ENCODE data around the gene STAB1.

The STAB1 gene

DNA sequence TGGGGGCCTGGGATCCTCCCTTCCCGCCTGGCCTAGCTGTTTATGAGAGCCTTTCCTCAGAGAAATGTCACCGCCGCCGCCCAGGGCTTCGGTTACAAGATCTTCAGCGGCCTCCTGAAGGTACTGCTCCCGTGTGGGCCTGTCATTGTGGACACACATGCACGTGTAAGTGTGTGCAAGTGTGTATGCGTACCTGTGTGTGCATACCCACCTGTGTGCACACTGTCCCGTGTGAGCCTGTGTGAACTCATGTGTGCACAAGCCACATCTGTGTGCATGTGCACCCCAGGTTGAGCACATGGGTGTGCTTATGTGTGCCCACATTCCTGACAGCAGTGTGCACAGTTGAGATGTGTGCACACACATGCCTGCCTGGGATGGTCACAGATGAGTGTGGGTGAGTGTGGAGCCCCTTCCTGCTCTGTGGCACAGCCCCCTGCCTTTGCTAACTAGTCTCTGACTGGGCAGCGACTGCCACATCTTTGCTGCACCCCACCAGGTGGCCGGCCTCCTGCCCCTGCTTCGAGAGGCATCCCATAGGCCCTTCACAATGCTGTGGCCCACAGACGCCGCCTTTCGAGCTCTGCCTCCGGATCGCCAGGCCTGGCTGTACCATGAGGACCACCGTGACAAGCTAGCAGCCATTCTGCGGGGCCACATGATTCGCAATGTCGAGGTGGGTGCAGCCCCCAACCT is 24.5 kb downstream of the STAB1 start:
- Histone ChIP-seq H3K27me3 (ENCODE audit: control insufficient read depth, low read length) (no peaks in the 10 kb centered on the region), H3K79me2 (ENCODE audit: control insufficient read depth, low read length) (no peaks in the 10 kb centered on the region), H4K20me1 (ENCODE audit: control insufficient read depth, insufficient read depth, low read depth, low read length) (no peaks in the 10 kb centered on the region), H3K27ac (ENCODE audit: low read depth, low read length) (no peak overlapping the region), H3K36me3 (ENCODE audit: control insufficient read depth, low read length) (peaks cover 4% of the 10 kb centered on the region), H3K4me2 (ENCODE audit: low read length) (no peak overlapping the region), H3K9me3 (ENCODE audit: control insufficient read depth, insufficient read depth, low read length) (no peaks in the 10 kb centered on the region), H3K4me1 (ENCODE audit: control insufficient read depth, low read length) (no peaks in the 10 kb centered on the region), H3K4me3 (ENCODE audit: low read length) (no peak overlapping the region), H3K9me2 (replicated peaks; ENCODE audit: control insufficient read depth, low read length) (no peaks in the 10 kb centered on the region), H3F3A (ENCODE audit: control insufficient read depth, insufficient read depth) (no peaks in the 10 kb centered on the region)
- TF ChIP-seq EZH2phosphoT487 (IDR thresholded peaks at IDR 0.05; ENCODE audit: borderline replicate concordance, low read length), result no peak
- TF ChIP-seq, protein P1, sequence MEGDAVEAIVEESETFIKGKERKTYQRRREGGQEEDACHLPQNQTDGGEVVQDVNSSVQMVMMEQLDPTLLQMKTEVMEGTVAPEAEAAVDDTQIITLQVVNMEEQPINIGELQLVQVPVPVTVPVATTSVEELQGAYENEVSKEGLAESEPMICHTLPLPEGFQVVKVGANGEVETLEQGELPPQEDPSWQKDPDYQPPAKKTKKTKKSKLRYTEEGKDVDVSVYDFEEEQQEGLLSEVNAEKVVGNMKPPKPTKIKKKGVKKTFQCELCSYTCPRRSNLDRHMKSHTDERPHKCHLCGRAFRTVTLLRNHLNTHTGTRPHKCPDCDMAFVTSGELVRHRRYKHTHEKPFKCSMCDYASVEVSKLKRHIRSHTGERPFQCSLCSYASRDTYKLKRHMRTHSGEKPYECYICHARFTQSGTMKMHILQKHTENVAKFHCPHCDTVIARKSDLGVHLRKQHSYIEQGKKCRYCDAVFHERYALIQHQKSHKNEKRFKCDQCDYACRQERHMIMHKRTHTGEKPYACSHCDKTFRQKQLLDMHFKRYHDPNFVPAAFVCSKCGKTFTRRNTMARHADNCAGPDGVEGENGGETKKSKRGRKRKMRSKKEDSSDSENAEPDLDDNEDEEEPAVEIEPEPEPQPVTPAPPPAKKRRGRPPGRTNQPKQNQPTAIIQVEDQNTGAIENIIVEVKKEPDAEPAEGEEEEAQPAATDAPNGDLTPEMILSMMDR (IDR thresholded peaks at IDR 0.05; ENCODE audit: low read depth, low read length, poor library complexity, severe bottlenecking), result no peak

- Histone ChIP-seq H3K4me2 (ENCODE audit: low read length) (no peak overlapping the region), H3F3A (ENCODE audit: control insufficient read depth, insufficient read depth) (no peaks in the 10 kb centered on the region), H3K9me2 (replicated peaks; ENCODE audit: control insufficient read depth, low read length) (no peaks in the 10 kb centered on the region), H3K9me3 (ENCODE audit: control insufficient read depth, insufficient read depth, low read length) (no peaks in the 10 kb centered on the region), H3K4me1 (ENCODE audit: control insufficient read depth, low read length) (no peaks in the 10 kb centered on the region), H3K79me2 (ENCODE audit: control insufficient read depth, low read length) (no peaks in the 10 kb centered on the region), H3K27ac (ENCODE audit: low read depth, low read length) (no peak overlapping the region), H3K36me3 (ENCODE audit: control insufficient read depth, low read length) (peaks cover 8% of the 10 kb centered on the region), H3K27me3 (ENCODE audit: control insufficient read depth, low read length) (no peaks in the 10 kb centered on the region), H3K4me3 (ENCODE audit: low read length) (no peak overlapping the region), H4K20me1 (ENCODE audit: control insufficient read depth, insufficient read depth, low read depth, low read length) (no peaks in the 10 kb centered on the region)
- TF ChIP-seq, protein P1 (IDR thresholded peaks at IDR 0.05; ENCODE audit: low read depth, low read length, poor library complexity, severe bottlenecking), result no peak
- no peak for TF ChIP-seq EZH2phosphoT487 (IDR thresholded peaks at IDR 0.05; ENCODE audit: borderline replicate concordance, low read length)
Measured at GRCh38 chr3:52520141-52520667, 25.1 kb downstream of the STAB1 start.

- Histone ChIP-seq H3K4me2 (ENCODE audit: low read length) (no peak overlapping the region), H3K9me3 (ENCODE audit: control insufficient read depth, insufficient read depth, low read length) (no peaks in the 10 kb centered on the region), H3K4me3 (ENCODE audit: low read length) (no peak overlapping the region), H3K4me1 (ENCODE audit: control insufficient read depth, low read length) (no peaks in the 10 kb centered on the region), H3K27ac (ENCODE audit: low read depth, low read length) (no peak overlapping the region), H3K9me2 (replicated peaks; ENCODE audit: control insufficient read depth, low read length) (no peaks in the 10 kb centered on the region), H3K36me3 (ENCODE audit: control insufficient read depth, low read length) (peaks cover 11% of the 10 kb centered on the region), H3K27me3 (ENCODE audit: control insufficient read depth, low read length) (no peaks in the 10 kb centered on the region), H3F3A (ENCODE audit: control insufficient read depth, insufficient read depth) (no peaks in the 10 kb centered on the region), H3K79me2 (ENCODE audit: control insufficient read depth, low read length) (no peaks in the 10 kb centered on the region), H4K20me1 (ENCODE audit: control insufficient read depth, insufficient read depth, low read depth, low read length) (no peaks in the 10 kb centered on the region)
- no peak for TF ChIP-seq EZH2phosphoT487 (IDR thresholded peaks at IDR 0.05; ENCODE audit: borderline replicate concordance, low read length)
- TF ChIP-seq, protein P1 (IDR thresholded peaks at IDR 0.05; ENCODE audit: low read depth, low read length, poor library complexity, severe bottlenecking), result no peak
Measured at GRCh38 chr3:52520716-52521487, 25.8 kb downstream of the STAB1 start.
